K562 (cell line): ENCODE data around the gene GPR37. TPM values are rescaled to one million over a fixed set of nuclear protein-coding genes. Genes with fewer than 3 reads are reported as not detected.

ENCODE experiments used
- AFF1 ChIP-seq, 2 experiments: fragments of 450-650 bp; IDR thresholded peaks; 2 replicates each; pipeline ENCODE4 v1.6.1; 2018; ENCODE audit warnings: mild to moderate bottlenecking in 2 of 2, low read depth in 1 of 2; ENCODE audit not compliant: partially characterized antibody in 2 of 2
- AFF4 ChIP-seq: sonication (generic); formaldehyde crosslinking; IDR thresholded peaks from 2 replicates; pipeline ENCODE4 v1.8.0; 2023; ENCODE audit warnings: mild to moderate bottlenecking, missing genetic modification reagents
- ATF3 ChIP-seq, 2 experiments: fragments of 450-650 bp in 1 of 2; sonication (generic) in 1 of 2; formaldehyde crosslinking in 1 of 2; IDR thresholded peaks in 1 of 2; conservative IDR thresholded peaks in 1 of 2; 2 replicates each; pipeline versions ENCODE4 v1.6.1 to v1.8.1; 2016 to 2023; ENCODE audit warnings: mild to moderate bottlenecking in 2 of 2, moderate library complexity in 2 of 2, inconsistent platforms in 1 of 2, missing genetic modification reagents in 1 of 2
- BRD9 ChIP-seq: fragments of 450-650 bp; IDR thresholded peaks from 2 replicates; pipeline ENCODE4 v1.6.1; 2018; ENCODE audit warnings: low read depth; ENCODE audit not compliant: partially characterized antibody
- HIVEP1 ChIP-seq: fragments of 250-450 bp; sonication (Bioruptor Pico); IDR thresholded peaks from 2 replicates; pipeline ENCODE4 v1.4.0; 2020; ENCODE audit warnings: mild to moderate bottlenecking
- PHTF2 ChIP-seq: fragments of 250-450 bp; sonication (Bioruptor Pico); IDR thresholded peaks from 2 replicates; pipeline ENCODE4 v1.5.0; 2021; ENCODE audit warnings: mild to moderate bottlenecking
- SIN3A ChIP-seq, 2 experiments: fragments of 150-350 bp in 1 of 2; IDR thresholded peaks; 2 replicates each; pipeline ENCODE4 v1.6.1; 2011 to 2016; ENCODE audit warnings: borderline replicate concordance in 2 of 2, low read depth in 2 of 2, low read length in 2 of 2, mild to moderate bottlenecking in 2 of 2, moderate library complexity in 2 of 2; ENCODE audit not compliant: control insufficient read depth in 1 of 2
- SMARCB1 ChIP-seq: IDR thresholded peaks from 2 replicates; pipeline ENCODE4 v1.6.1; 2011; ENCODE audit warnings: improper control_type of control experiment, low read depth; ENCODE audit not compliant: insufficient read length
- TCF7 ChIP-seq: sonication (generic); IDR thresholded peaks from 2 replicates; pipeline ENCODE4 v1.6.1; 2016; ENCODE audit warnings: antibody characterized with exemption, borderline replicate concordance
- THAP12 ChIP-seq: fragments of 250-450 bp; sonication (Bioruptor Pico); IDR thresholded peaks from 2 replicates; pipeline ENCODE4 v1.9.0; 2021; ENCODE audit warnings: mild to moderate bottlenecking, inconsistent platforms
- ZNF224 ChIP-seq: sonication (generic); formaldehyde crosslinking; IDR thresholded peaks from 2 replicates; pipeline ENCODE4 v1.8.0; 2022; ENCODE audit warnings: mild to moderate bottlenecking, missing genetic modification reagents
- polyA plus RNA-seq, 8 experiments: library from polyadenylated mRNA; depleted of rRNA in 4 of 8; stranded (reverse) in 5 of 8; unstranded in 3 of 8; fragments of >200 nt; fragmentation: Nextera tagmentation in 2 of 8; fragmentation: Illumina TruSeq in 1 of 8; extraction: Ambion mirVana in 2 of 8; extraction: Trizol in 1 of 8; gene quantifications; 2 replicates each; pipeline versions ENCODE4 v1.2.1 to v1.2.3, GENCODE V29; 2011 to 2014; ENCODE audit warnings: inconsistent platforms in 1 of 8, missing spikeins in 1 of 8
- total RNA-seq, 7 experiments: library from RNA; depleted of rRNA in 6 of 7; stranded (reverse); fragments of >200 nt in 6 of 7; fragmentation: Illumina TruSeq in 2 of 7; extraction: Trizol in 2 of 7; gene quantifications; 2 replicates each; pipeline versions ENCODE4 v1.2.1 to v1.2.3, GENCODE V29; 2011 to 2021; ENCODE audit warnings: low replicate concordance in 1 of 7

Gene GPR37
- total and polyA plus RNA-seq, 9 of the 15 experiments (the other 6 are each of a cell fraction or from before 2014, with no cell fraction given) = 0.03 TPM; not detected in 8

- TF ChIP-seq AFF4 = no peak
- TF ChIP-seq SMARCB1 = no peak
- no peak for TF ChIP-seq BRD9
- TF ChIP-seq ZNF224 (CRISPR knock-in tag) = no peak
- no peak for TF ChIP-seq HIVEP1 (CRISPR knock-in tag)
- 0 out of 2 replicates have a peak, but pooled peaks have one; percentile 20 for TF ChIP-seq TCF7
- no peak for TF ChIP-seq SIN3A (IDR thresholded peaks at IDR 0.05; ENCODE audit: borderline replicate concordance in 2 of 2, control insufficient read depth in 1 of 2, low read depth in 2 of 2, low read length in 2 of 2)
- no peak for TF ChIP-seq THAP12 (CRISPR knock-in tag)
- TF ChIP-seq AFF1 (IDR thresholded peaks at IDR 0.05; ENCODE audit: low read depth in 1 of 2, partially characterized antibody in 2 of 2) = no peak
- no peak for TF ChIP-seq PHTF2 (CRISPR knock-in tag)
- no peak for TF ChIP-seq ATF3 (IDR thresholded peaks at IDR 0.05)
- TF ChIP-seq ATF3 (CRISPR knock-in tag; conservative IDR thresholded peaks at IDR 0.05) = no peak
Measured at GRCh38 chr7:124765401-124766352, at the start of gene GPR37 (continued).
